Cardiac fibroblast (primary cell): ENCODE results near the gene DICER1.

ENCODE experiments used
- DNase-seq, 2 donors: peaks; one replicate each; pipeline versions ENCODE4 v3.0.0 to v3.0.0-alpha.2; 2010; ENCODE audit warnings: low read depth in 2 of 2
- H3K4me3 ChIP-seq, 2 donors: replicated peaks in 1 of 2; 1 replicate in 1 of 2; 2 replicates in 1 of 2; pipeline ENCODE4 v1.5.1; 2011; ENCODE audit warnings: low read depth in 2 of 2, low read length in 2 of 2, mild to moderate bottlenecking in 2 of 2, moderate library complexity in 1 of 2
- TF ChIP-seq, protein P1 (sequence below): IDR thresholded peaks from one replicate; pipeline ENCODE4 v1.5.1; 2011; ENCODE audit warnings: low read depth, mild to moderate bottlenecking, low read length, inconsistent platforms

The DICER1 gene

GRCh38 chr14:95095996-95096395 is 61.3 kb downstream of the DICER1 start:
- no peak overlapping the region for H3K4me3 ChIP-seq
- DNase-seq: no peak
- TF ChIP-seq, protein P1, sequence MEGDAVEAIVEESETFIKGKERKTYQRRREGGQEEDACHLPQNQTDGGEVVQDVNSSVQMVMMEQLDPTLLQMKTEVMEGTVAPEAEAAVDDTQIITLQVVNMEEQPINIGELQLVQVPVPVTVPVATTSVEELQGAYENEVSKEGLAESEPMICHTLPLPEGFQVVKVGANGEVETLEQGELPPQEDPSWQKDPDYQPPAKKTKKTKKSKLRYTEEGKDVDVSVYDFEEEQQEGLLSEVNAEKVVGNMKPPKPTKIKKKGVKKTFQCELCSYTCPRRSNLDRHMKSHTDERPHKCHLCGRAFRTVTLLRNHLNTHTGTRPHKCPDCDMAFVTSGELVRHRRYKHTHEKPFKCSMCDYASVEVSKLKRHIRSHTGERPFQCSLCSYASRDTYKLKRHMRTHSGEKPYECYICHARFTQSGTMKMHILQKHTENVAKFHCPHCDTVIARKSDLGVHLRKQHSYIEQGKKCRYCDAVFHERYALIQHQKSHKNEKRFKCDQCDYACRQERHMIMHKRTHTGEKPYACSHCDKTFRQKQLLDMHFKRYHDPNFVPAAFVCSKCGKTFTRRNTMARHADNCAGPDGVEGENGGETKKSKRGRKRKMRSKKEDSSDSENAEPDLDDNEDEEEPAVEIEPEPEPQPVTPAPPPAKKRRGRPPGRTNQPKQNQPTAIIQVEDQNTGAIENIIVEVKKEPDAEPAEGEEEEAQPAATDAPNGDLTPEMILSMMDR: no peak

DNA sequence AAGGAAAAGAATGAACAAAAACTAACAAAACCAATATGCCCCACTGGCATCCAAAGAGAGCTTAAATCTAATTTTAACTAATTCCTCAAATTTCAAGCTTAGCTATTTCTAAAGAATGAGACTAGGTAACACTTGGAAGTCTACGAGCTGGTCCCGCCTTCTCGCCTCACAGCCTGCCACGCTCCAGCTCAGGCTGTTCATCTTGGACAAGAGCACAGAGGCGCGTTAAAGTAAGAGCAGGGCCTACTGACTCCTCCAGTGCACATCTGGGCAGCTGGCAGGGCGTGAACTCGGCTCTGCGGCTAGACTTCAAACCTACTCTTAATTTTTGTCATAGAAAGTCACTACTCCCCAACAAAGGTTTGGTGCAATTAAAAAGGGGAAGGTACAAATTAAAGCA is 64.6 kb downstream of the DICER1 start:
- DNase-seq: no peak
- TF ChIP-seq, protein P1: no peak

DNA sequence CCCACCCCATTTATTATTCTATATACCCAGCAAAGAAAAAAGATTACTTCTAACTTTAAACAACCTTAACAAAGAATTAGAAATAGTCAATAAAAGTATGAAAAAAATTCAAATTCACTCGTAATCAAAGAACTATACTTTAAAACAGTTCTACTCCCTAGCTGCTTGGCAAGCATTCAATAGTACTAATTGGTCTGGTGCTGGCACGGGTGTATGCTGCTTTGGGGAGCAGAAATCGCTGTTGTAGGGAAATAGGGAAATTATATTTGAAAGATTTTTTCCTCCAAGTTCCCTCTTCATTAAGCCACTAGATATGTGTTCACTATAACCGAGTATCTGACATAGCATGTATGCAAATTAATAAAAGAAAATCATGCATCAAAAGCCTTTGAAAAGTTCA is 65.7 kb downstream of the DICER1 start:
- H3K4me3 ChIP-seq: no peak overlapping the region
- DNase-seq: no peak
- TF ChIP-seq, protein P1: no peak

More for the DNA sequence above, 64.6 kb downstream of the DICER1 start:
- H3K4me3 ChIP-seq: no peak overlapping the region

- no peak for DNase-seq
- no peak overlapping the region for H3K4me3 ChIP-seq
- TF ChIP-seq, protein P1: no peak
Measured at GRCh38 chr14:95088665-95089064, 68.7 kb downstream of the DICER1 start.

- no peak for DNase-seq
- no peak overlapping the region for H3K4me3 ChIP-seq
- TF ChIP-seq, protein P1: no peak
Measured at GRCh38 chr14:95087619-95088018, 69.7 kb downstream of the DICER1 start.

DNA sequence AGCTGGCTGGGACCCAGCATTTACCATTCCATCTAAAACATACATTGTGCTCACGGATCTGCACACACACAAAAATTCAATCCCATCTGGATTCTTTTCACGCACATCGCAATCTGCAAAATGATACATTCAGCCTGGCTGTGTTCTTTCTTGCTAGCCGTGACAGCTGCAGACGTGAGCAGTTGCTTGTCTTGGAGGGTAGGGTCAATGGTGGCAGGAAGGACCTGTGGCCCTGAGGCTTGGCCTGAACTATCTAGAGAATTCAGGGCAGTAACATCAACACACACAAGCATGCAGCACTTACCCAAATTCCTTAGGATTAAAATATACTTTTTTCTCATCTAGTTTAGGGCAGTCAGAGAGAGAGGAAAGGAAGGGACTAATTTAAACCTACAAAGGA is 72.0 kb downstream of the DICER1 start:
- no peak overlapping the region for H3K4me3 ChIP-seq
- DNase-seq: no peak
- TF ChIP-seq, protein P1: no peak

DNA sequence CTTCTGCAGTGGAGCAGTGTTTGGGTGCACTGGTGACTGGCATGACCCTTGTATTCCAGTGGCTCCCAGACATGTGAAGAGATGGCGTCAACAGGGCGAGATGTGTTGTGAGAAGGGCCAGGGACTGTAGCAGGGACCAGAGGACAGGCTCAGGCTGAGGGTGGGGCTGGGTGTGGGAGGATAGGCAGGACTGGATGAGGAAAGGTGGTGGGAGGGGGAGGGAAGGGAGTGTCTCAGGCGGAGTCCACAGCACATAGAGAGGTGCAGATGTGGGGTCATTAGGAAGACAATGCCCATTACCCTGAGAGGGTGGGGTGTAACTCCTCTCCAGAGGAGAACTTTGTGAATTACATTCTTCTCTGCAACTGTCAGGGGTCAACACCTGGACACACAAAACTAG is 78.5 kb downstream of the DICER1 start:
- TF ChIP-seq, protein P1: no peak
- H3K4me3 ChIP-seq: no peak overlapping the region
- no peak for DNase-seq
